HG02610 (cell line): Measurements from ENCODE around the gene C2CD2.

Source experiments
- ATAC-seq: cut with Tn5 transposase; IDR thresholded peaks from one replicate; pipeline ENCODE4 v1.9.1; 2021; ENCODE audit warnings: mild to moderate bottlenecking, moderate library complexity; ENCODE audit not compliant: unreplicated experiment

Gene C2CD2

DNA sequence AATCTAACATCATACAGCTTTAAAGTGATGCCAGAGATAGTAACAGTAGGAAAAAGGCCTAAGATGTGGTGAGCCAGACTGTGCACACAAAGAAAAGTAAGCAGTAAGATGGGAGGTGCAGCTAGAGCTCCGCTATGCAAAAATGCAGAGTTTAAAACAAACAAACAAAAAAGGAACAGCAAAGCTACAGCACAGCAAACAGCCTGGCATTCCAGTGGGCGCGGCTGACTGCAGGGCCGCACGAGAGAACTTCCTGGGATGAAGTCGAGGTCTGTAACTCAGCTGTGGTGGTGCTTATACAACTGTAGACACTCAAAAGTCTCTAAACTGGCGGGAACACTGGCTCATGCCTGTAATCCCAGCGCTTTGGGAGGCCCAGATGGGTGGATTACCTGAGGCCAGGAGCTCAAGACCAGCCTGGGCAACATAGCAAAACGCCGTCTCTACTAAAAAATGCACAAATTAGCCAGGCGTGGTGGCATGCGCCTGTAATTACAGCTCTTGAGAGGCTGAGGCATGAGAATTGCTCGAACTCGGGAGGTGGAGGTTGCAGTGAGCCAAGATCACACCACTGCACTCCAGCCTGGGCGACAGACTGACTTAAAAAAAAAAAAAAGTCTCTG lies 104.7 kb downstream of the C2CD2 start:
- no peak for ATAC-seq

DNA sequence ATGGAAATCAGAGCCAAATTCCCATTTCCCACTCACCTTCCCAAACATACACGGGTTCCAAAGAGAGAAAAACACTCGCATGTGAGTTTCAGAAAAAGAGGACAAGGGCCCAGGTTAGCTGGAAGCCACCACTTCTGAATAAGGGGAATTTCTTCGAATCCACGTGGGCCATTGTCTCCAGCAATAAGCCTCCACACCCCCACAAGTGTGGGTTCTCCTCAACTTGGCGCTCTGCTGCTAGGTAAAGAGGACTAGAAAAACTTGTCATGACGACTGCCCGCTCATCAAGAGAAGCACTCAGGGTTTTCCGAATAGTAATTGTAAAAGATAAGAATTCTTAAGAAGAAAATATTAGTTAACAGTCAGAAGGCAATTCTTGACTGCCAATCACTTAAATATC lies 105.3 kb downstream of the C2CD2 start:
- ATAC-seq = no peak

DNA sequence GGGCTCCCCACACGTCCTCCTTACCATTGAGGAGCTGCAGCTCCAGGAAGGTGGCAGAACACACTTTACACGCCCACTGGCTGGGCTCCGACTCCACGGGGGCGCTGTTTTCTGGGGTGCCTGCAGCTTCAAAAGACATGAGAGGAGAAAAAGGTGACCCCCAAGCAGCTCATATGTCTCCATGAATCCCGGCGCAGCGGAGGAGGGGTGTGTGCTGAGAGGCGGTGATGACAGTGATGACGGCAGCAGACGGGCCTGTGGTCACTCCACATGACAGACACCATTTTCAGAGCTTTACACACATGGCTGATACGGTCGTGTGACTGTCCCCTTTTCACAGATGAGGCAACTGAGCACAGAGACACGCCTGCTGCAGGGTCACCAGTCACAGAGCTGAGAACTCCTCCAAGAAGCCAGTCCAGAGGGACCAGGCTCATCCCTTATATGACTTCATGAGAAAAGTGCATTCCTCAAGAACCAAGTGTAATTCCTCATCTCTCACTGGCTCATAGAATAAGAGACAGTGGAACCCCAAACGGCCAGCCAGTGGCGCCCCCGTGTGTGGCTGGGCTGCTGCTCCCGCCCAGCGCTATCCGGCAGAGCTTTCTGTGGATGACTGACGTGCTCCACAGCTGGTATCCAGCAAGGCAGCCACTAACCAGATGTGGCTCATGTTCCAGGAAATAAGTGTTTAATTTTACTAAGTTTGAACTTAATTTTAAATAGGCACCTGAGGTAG lies 106.6 kb downstream of the C2CD2 start:
- ATAC-seq = no peak

DNA sequence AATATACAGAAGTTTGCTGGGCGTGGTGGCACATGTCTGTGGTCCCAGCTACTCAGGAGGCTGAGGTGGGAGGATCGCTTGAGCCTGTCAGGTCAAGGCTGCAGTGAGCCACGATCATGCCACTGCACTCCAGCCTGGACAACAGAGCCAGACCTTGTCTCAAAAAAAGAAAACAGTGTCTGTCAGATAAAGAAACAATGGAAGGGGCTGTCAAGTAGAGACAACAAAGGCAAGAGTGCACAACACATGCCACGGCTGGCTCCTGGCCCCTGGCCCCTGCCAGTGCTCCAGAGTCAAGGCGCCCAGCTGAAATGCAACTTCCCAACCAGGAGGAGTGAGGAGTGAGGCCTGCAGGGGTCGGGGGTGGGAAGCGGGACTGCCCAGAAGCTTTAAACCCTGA lies 107.3 kb downstream of the C2CD2 start:
- ATAC-seq = no peak

DNA sequence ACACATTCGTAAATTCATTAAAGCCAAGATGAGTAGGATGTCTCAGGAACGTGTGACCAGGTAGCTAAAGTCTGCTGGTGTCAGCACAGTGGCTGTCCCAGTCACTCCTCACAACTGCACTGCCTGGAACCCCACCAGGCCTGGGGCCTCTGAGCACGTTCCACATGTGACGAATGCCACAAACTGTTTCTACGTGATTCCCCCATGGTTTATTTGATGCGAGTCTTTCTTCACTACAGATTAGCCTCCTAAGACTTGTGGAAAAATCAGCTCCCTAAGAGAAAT lies 107.8 kb downstream of the C2CD2 start:
- ATAC-seq = no peak

DNA sequence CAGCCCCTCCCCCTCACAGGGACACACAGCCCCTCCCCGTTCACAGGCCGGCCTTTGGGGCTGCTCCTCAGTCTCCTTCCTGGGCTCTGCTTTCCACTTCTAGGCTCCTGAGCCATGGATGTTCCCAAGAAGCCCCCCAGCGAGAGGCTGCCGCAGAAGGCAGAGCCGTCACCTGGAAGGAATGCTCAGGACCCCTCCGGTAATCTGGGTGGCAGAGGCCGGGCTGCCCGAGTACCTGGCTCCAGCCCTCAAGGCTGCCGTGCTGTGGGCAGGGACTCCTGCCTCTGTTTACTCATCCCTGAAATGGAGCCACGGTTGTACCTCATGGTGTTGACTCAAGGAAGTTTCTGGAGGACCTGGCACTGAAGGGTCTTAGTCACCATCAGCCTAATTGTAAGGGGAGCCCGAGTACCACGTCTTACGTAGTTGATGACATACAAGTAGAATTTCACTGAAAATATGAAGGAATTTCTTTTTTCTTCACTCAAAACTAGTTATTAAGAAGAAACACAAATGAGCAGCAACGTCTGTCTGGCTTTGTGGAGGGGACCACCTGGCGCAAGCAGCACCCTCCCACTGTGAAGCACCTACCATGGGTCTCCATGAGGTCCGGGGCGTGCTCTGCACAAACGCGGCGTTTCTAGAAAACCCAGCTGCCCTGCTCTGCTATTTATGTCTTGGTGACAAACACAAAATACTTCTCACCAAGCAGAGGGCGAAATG lies 108.3 kb downstream of the C2CD2 start:
- ATAC-seq = no peak

DNA sequence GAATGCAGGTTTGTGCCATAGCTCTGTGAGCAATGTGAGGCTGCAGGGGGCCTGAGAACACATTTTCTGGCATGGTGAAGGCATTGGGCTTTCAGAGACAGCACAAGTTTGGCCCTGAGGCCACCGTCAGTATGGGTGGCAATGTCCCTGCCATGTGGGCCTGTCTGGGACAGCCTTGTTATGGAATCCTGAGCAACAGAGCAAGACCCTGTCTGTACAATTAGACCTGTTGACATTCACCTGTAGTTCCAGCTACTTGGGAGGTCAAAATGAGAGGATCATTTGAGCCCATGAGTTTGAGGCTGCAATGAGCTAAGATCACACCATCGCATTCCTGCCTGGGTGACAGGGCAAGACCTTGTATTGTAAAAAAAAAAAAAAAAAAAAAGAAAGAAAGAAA lies 110.2 kb downstream of the C2CD2 start:
- no peak for ATAC-seq

DNA sequence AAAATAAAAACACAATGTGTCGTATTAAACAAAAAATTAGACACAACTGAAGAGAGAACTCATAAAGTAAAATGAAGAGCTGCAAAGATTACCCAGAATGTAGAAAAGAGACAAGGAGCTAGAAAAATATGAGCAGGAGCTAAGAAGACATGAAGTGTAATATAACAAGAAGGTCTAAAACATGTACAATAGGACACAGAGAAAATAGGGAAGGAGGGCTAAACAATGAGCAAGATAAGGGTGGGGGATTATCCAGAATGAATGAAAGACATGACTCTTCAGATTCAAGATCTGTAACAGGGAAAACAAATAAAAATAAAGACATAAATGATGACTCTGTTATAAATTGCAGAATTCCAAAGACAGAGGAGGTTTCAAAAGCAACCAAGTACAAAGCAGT lies 112.9 kb downstream of the C2CD2 start:
- no peak for ATAC-seq

DNA sequence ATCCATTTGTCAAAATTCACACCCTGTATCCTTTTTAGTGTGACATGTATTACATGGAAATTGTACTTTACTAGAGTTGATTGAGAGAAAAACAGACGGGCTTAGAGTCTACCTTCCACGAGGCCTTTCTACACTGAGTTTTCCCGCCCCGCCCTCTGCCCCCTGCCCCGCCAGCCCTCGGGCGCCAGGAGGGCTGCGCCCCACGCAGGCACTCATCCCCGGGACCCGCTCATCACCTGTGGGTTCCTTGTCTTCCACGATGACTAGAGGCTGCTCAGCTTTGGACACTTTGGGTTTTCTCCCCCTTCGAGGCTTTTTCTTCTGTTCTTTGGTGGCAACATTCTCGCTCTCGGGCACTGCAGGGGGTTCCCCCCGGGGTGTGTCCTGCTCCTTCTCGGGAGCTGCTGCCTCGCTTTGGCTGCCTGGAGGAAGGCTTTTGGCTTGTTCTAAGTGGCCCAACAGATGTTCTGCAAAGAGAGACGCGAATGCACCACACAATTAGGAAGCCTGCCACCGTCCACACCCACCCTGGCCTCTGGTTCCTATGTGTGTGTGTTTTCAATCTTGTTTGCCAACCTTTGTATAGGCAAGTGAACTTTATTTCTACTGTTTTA lies 114.3 kb downstream of the C2CD2 start:
- no peak for ATAC-seq

DNA sequence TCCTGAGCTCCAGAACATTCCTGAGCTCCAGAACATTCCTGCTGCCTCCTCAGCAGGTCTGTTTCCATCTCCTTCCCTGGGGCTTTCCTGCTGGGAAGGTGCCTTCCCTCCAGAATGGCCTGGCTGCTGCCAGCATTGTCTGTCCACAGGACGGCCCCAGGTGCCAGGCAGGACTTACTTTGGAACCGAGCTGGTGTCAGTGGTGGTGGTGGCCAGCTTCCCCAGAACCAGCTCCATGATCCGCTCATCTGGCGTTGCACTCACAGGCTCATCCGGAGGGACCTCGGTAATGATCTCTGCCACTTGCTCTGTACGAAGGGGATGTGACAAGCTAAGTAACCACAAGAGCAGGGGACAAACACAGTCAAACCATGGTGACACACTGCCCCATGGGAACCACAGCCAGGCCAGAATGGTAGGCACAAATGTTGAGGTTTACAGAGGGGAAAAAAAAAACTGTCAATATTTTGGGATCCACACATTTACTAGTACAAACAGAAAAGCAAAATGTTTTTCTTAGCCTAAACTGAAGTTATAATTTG lies 116.0 kb downstream of the C2CD2 start:
- no peak for ATAC-seq

DNA sequence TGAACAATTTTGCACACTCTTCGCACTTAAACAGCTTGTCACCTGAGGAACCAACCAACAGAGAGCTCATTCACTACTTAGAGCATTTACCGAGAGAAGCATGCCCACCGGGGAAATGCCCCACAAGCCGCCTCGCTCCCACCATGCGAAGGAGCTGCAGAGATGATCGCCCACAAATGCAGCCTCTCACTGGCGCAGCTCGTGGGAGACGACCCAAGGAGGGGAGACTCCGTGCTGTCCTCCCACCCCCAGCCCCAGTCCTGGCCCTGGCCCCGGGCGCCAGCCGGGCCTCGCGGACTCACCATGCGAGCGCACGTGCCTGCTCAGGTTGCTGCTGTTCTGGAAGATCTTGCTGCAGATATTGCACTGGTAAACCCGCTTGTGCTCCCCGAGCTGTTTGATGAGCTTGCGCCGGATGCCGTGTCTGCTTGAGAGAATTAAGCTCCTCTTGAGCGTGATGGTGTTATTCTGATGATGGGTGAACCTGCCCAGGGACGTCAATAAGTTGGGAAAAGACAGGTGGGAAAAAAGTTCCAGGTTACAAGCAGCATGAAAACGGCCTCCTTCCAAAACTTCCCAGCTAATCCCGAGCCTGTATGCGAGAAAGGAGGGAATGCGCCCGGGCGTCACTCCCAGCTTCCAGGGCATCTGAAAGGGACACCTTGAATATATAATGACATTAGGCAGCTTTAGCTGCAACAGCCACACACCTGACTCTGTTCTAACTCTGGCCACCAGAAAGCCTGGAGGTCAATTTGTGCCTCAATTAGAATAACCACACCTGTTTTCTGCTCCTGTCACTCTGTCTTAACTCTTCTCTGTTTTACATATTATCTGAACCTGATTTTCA lies 117.4 kb downstream of the C2CD2 start:
- ATAC-seq = no peak

DNA sequence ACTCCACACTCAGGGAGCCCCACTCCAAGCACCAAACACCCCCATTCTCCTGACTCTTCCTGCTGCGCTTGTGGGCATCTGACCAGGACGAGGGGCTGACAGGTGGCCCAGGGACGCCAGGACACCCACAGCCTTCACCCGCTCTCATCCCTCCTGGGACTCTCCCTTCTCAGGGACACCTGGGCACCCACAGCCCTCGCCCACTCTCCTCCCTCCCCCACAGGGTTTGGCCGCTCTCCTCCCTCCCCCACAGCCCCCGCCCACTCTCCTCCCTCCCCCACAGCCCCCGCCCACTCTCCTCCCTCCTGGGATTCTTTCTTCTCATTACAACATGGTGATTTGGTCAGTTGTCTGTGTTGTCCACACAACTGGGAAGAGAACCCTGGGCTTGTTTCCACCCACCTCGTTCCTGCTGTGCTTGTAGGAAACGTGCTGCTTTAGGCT lies 118.1 kb downstream of the C2CD2 start:
- ATAC-seq = no peak
